Measurements from ENCODE around the gene IGFL4.

Gene IGFL4

GRCh38 chr19:46060012-46060411 is 19.2 kb upstream of the IGFL4 start:
- no peak overlapping the region for H3K4ac ChIP-seq (ENCODE audit: low read depth, low read length)
- H3K4me3 ChIP-seq (ENCODE audit: low read depth, low read length): no peak overlapping the region
- no peak overlapping the region for H3K18ac ChIP-seq (ENCODE audit: low read length)
- H4K8ac ChIP-seq (ENCODE audit: low read depth, low read length): no peak overlapping the region
- no peak overlapping the region for H2AFZ ChIP-seq (ENCODE audit: insufficient read depth, low read length, poor library complexity)
- no peak for DNase-seq
- H3K4me1 ChIP-seq (ENCODE audit: control insufficient read depth in 1 of 2, insufficient read depth in 2 of 2, low read length in 2 of 2): no peaks in the 10 kb centered on the region
- H3K14ac ChIP-seq (ENCODE audit: low read length): no peak overlapping the region
- no peak overlapping the region for H2BK120ac ChIP-seq (ENCODE audit: insufficient read depth, low read length, poor library complexity)
- no peak overlapping the region for H3K9ac ChIP-seq (ENCODE audit: low read length)
- no peaks in the 10 kb centered on the region for H3K79me2 ChIP-seq (ENCODE audit: control insufficient read depth, insufficient read depth, low read length, poor library complexity)
- H4K91ac ChIP-seq (ENCODE audit: low read depth, low read length): no peak overlapping the region
- no peaks in the 10 kb centered on the region for H3K27me3 ChIP-seq (ENCODE audit: insufficient read depth, low read length)
- H2BK12ac ChIP-seq (ENCODE audit: low read length): no peak overlapping the region
- H4K12ac ChIP-seq (ENCODE audit: low read depth, low read length): no peak overlapping the region
- H3K23ac ChIP-seq (ENCODE audit: low read length): no peak overlapping the region
- no peak overlapping the region for H2BK5ac ChIP-seq (ENCODE audit: low read depth, low read length, poor library complexity)
- H2AK5ac ChIP-seq (ENCODE audit: low read length): no peak overlapping the region
- peaks cover 6% of the 10 kb centered on the region for H3K9me3 ChIP-seq (ENCODE audit: insufficient read depth, low read depth, low read length)
- H3K36me3 ChIP-seq (ENCODE audit: control insufficient read depth in 1 of 2, insufficient read depth in 2 of 2, low read length in 2 of 2): no peaks in the 10 kb centered on the region
- H3K4me2 ChIP-seq (ENCODE audit: low read length): no peak overlapping the region
- no peak overlapping the region for H3K27ac ChIP-seq (ENCODE audit: low read depth, low read length)
- no CpG with 5 or more reads among the region's 2 CpGs for WGBS (ENCODE audit: extremely low coverage, insufficient coverage, insufficient read length)
- no peaks in the 10 kb centered on the region for H3K79me1 ChIP-seq (ENCODE audit: low read length)

- DNase-seq: no peak
- no peak overlapping the region for H4K91ac ChIP-seq (ENCODE audit: low read depth, low read length)
- H3K27ac ChIP-seq (ENCODE audit: low read depth, low read length): no peak overlapping the region
- no peak overlapping the region for H2AK5ac ChIP-seq (ENCODE audit: low read length)
- H3K14ac ChIP-seq (ENCODE audit: low read length): no peak overlapping the region
- no peak overlapping the region for H3K4me2 ChIP-seq (ENCODE audit: low read length)
- no peaks in the 10 kb centered on the region for H3K79me1 ChIP-seq (ENCODE audit: low read length)
- no peak overlapping the region for H4K8ac ChIP-seq (ENCODE audit: low read depth, low read length)
- H2BK5ac ChIP-seq (ENCODE audit: low read depth, low read length, poor library complexity): no peak overlapping the region
- no peak overlapping the region for H3K4me3 ChIP-seq (ENCODE audit: low read depth, low read length)
- H3K79me2 ChIP-seq (ENCODE audit: control insufficient read depth, insufficient read depth, low read length, poor library complexity): no peaks in the 10 kb centered on the region
- no peak overlapping the region for H3K9ac ChIP-seq (ENCODE audit: low read length)
- no peak overlapping the region for H3K18ac ChIP-seq (ENCODE audit: low read length)
- no peak overlapping the region for H4K12ac ChIP-seq (ENCODE audit: low read depth, low read length)
- no peak overlapping the region for H2BK12ac ChIP-seq (ENCODE audit: low read length)
- H3K23ac ChIP-seq (ENCODE audit: low read length): no peak overlapping the region
- H3K27me3 ChIP-seq (ENCODE audit: insufficient read depth, low read length): no peaks in the 10 kb centered on the region
- H2AFZ ChIP-seq (ENCODE audit: insufficient read depth, low read length, poor library complexity): no peak overlapping the region
- H3K4me1 ChIP-seq (ENCODE audit: control insufficient read depth in 1 of 2, insufficient read depth in 2 of 2, low read length in 2 of 2): no peaks in the 10 kb centered on the region
- no peaks in the 10 kb centered on the region for H3K36me3 ChIP-seq (ENCODE audit: control insufficient read depth in 1 of 2, insufficient read depth in 2 of 2, low read length in 2 of 2)
- no CpG with 5 or more reads among the region's 3 CpGs for WGBS (ENCODE audit: extremely low coverage, insufficient coverage, insufficient read length)
- no peak overlapping the region for H3K4ac ChIP-seq (ENCODE audit: low read depth, low read length)
- H3K9me3 ChIP-seq (ENCODE audit: insufficient read depth, low read depth, low read length): peaks cover 6% of the 10 kb centered on the region
- no peak overlapping the region for H2BK120ac ChIP-seq (ENCODE audit: insufficient read depth, low read length, poor library complexity)
These were observed 18.0 kb upstream of the IGFL4 start for GRCh38 chr19:46058778-46059177.

GRCh38 chr19:46056536-46056935 is 15.7 kb upstream of the IGFL4 start:
- Histone ChIP-seq H3K4me3 (ENCODE audit: low read depth, low read length) (no peak overlapping the region), H4K91ac (ENCODE audit: low read depth, low read length) (no peak overlapping the region), H2BK12ac (ENCODE audit: low read length) (no peak overlapping the region), H4K8ac (ENCODE audit: low read depth, low read length) (no peak overlapping the region), H2AK5ac (ENCODE audit: low read length) (no peak overlapping the region), H3K79me2 (ENCODE audit: control insufficient read depth, insufficient read depth, low read length, poor library complexity) (no peaks in the 10 kb centered on the region), H3K36me3 (ENCODE audit: control insufficient read depth in 1 of 2, insufficient read depth in 2 of 2, low read length in 2 of 2) (no peaks in the 10 kb centered on the region), H3K18ac (ENCODE audit: low read length) (no peak overlapping the region), H3K79me1 (ENCODE audit: low read length) (no peaks in the 10 kb centered on the region), H3K23ac (ENCODE audit: low read length) (no peak overlapping the region), H3K9me3 (ENCODE audit: insufficient read depth, low read depth, low read length) (peaks cover 6% of the 10 kb centered on the region), H3K14ac (ENCODE audit: low read length) (no peak overlapping the region), H3K27ac (ENCODE audit: low read depth, low read length) (no peak overlapping the region), H2BK5ac (ENCODE audit: low read depth, low read length, poor library complexity) (no peak overlapping the region), H3K4ac (ENCODE audit: low read depth, low read length) (no peak overlapping the region), H3K4me1 (ENCODE audit: control insufficient read depth in 1 of 2, insufficient read depth in 2 of 2, low read length in 2 of 2) (no peaks in the 10 kb centered on the region), H3K9ac (ENCODE audit: low read length) (no peak overlapping the region), H2AFZ (ENCODE audit: insufficient read depth, low read length, poor library complexity) (no peak overlapping the region), H2BK120ac (ENCODE audit: insufficient read depth, low read length, poor library complexity) (no peak overlapping the region), H4K12ac (ENCODE audit: low read depth, low read length) (no peak overlapping the region), H3K27me3 (ENCODE audit: insufficient read depth, low read length) (no peaks in the 10 kb centered on the region), H3K4me2 (ENCODE audit: low read length) (no peak overlapping the region)
- no CpG with 5 or more reads among the region's 4 CpGs for WGBS (ENCODE audit: extremely low coverage, insufficient coverage, insufficient read length)
- DNase-seq: no peak

GRCh38 chr19:46052896-46053295 is 12.1 kb upstream of the IGFL4 start:
- Histone ChIP-seq H4K8ac (ENCODE audit: low read depth, low read length) (no peak overlapping the region), H2AK5ac (ENCODE audit: low read length) (no peak overlapping the region), H2BK5ac (ENCODE audit: low read depth, low read length, poor library complexity) (no peak overlapping the region), H3K23ac (ENCODE audit: low read length) (no peak overlapping the region), H3K4me2 (ENCODE audit: low read length) (no peak overlapping the region), H2BK120ac (ENCODE audit: insufficient read depth, low read length, poor library complexity) (no peak overlapping the region), H3K4ac (ENCODE audit: low read depth, low read length) (no peak overlapping the region), H3K27me3 (ENCODE audit: insufficient read depth, low read length) (no peaks in the 10 kb centered on the region), H4K91ac (ENCODE audit: low read depth, low read length) (no peak overlapping the region), H2BK12ac (ENCODE audit: low read length) (no peak overlapping the region), H3K36me3 (ENCODE audit: control insufficient read depth in 1 of 2, insufficient read depth in 2 of 2, low read length in 2 of 2) (no peaks in the 10 kb centered on the region), H4K12ac (ENCODE audit: low read depth, low read length) (no peak overlapping the region), H3K14ac (ENCODE audit: low read length) (no peak overlapping the region), H3K27ac (ENCODE audit: low read depth, low read length) (no peak overlapping the region), H3K18ac (ENCODE audit: low read length) (no peak overlapping the region), H3K9me3 (ENCODE audit: insufficient read depth, low read depth, low read length) (no peaks in the 10 kb centered on the region), H3K79me1 (ENCODE audit: low read length) (no peaks in the 10 kb centered on the region), H3K4me1 (ENCODE audit: control insufficient read depth in 1 of 2, insufficient read depth in 2 of 2, low read length in 2 of 2) (no peaks in the 10 kb centered on the region), H3K79me2 (ENCODE audit: control insufficient read depth, insufficient read depth, low read length, poor library complexity) (no peaks in the 10 kb centered on the region), H3K9ac (ENCODE audit: low read length) (no peak overlapping the region), H3K4me3 (ENCODE audit: low read depth, low read length) (no peak overlapping the region), H2AFZ (ENCODE audit: insufficient read depth, low read length, poor library complexity) (no peak overlapping the region)
- no CpG with 5 or more reads among the region's 4 CpGs for WGBS (ENCODE audit: extremely low coverage, insufficient coverage, insufficient read length)
- DNase-seq: no peak
